ENCODE results near the gene SUSD1. TPM values are rescaled to one million over a fixed set of nuclear protein-coding genes. Genes with fewer than 3 reads are reported as not detected.

Gene SUSD1
- total and polyA plus RNA-seq, 2 of the 13 experiments (the other 11 are each of a cell fraction or from before 2014, with no cell fraction given): 25.9 to 32.3 TPM

DNA sequence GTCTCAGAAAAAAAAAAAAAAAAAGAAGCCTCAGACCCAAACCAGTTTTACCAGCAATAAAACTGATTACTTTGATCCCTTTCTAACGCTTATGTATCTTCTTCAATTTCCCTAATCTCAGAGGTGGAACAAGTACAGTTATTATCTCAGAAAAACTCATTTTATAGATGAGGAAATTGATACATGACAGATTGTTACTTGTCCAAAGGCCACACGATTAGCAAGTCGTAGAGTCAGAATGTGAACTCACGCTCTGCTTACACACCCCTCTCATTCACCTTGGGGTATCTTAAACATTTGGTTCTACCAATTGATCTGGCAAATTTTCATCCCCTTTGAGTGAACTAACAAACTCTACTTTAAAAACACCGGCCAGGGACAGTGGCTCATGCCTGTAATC, 110.2 kb downstream of the SUSD1 start (continued):
- TF ChIP-seq, protein P1, sequence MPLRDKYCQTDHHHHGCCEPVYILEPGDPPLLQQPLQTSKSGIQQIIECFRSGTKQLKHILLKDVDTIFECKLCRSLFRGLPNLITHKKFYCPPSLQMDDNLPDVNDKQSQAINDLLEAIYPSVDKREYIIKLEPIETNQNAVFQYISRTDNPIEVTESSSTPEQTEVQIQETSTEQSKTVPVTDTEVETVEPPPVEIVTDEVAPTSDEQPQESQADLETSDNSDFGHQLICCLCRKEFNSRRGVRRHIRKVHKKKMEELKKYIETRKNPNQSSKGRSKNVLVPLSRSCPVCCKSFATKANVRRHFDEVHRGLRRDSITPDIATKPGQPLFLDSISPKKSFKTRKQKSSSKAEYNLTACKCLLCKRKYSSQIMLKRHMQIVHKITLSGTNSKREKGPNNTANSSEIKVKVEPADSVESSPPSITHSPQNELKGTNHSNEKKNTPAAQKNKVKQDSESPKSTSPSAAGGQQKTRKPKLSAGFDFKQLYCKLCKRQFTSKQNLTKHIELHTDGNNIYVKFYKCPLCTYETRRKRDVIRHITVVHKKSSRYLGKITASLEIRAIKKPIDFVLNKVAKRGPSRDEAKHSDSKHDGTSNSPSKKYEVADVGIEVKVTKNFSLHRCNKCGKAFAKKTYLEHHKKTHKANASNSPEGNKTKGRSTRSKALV (CRISPR knock-in tag; IDR thresholded peaks at IDR 0.05): no peak
- no peak for TF ChIP-seq ZMYM2 (CRISPR knock-in tag; IDR thresholded peaks at IDR 0.05)
- no peak for TF ChIP-seq ZNF878 (CRISPR knock-in tag; IDR thresholded peaks at IDR 0.05)
- TF ChIP-seq, protein P2, sequence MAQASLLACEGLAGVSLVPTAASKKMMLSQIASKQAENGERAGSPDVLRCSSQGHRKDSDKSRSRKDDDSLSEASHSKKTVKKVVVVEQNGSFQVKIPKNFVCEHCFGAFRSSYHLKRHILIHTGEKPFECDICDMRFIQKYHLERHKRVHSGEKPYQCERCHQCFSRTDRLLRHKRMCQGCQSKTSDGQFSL (CRISPR knock-in tag; IDR thresholded peaks at IDR 0.05): no peak
- TF ChIP-seq ZNF547 (CRISPR knock-in tag; IDR thresholded peaks at IDR 0.05): no peak
- TF ChIP-seq, protein P3, sequence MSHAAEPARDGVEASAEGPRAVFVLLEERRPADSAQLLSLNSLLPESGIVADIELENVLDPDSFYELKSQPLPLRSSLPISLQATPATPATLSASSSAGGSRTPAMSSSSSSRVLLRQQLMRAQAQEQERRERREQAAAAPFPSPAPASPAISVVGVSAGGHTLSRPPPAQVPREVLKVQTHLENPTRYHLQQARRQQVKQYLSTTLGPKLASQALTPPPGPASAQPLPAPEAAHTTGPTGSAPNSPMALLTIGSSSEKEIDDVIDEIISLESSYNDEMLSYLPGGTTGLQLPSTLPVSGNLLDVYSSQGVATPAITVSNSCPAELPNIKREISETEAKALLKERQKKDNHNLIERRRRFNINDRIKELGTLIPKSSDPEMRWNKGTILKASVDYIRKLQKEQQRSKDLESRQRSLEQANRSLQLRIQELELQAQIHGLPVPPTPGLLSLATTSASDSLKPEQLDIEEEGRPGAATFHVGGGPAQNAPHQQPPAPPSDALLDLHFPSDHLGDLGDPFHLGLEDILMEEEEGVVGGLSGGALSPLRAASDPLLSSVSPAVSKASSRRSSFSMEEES (CRISPR knock-in tag; IDR thresholded peaks at IDR 0.05): no peak
- no peak for TF ChIP-seq SMAD9 (CRISPR knock-in tag; IDR thresholded peaks at IDR 0.05)
- TF ChIP-seq ZBTB1 (CRISPR knock-in tag; IDR thresholded peaks at IDR 0.05; ENCODE audit: borderline replicate concordance): no peak
- TF ChIP-seq GATAD1 (CRISPR knock-in tag; IDR thresholded peaks at IDR 0.05): no peak
- no peak for TF ChIP-seq ZNF850 (CRISPR knock-in tag; conservative IDR thresholded peaks at IDR 0.05)

DNA sequence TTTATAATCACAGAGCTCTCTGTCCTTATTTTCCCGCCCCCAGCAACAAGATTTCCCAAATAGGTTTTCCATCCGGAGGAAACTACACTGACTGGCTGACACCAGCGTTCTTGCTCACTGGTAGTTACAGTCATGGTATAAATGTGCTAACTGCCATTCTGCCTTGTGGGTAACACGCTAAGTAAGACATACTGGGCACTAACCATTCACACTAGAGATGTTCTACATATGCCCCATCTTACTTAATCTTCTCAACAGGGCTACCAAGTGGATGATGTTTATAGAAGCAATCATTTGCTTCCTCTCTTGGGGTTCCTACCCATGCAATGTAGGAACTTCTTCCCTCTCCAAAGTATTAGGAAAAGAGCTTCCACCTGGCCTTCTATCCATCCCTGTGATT, 111.5 kb downstream of the SUSD1 start:
- FAIRE-seq (no peak), DNase-seq (ENCODE audit: low spot score) (no peak), ATAC-seq (no peak)
- H3K27ac ChIP-seq (ENCODE audit: extremely low read length, insufficient read depth, low read length): no peak overlapping the region
- CTCF ChIA-PET (ENCODE audit: low intra/inter-chr PET ratio, low total read pairs): no interaction called here
- 98% methylated on average over 4 of the region's 4 CpGs for WGBS (ENCODE audit: low lambda C conversion rate)
- no TSS peak for BruUV-seq (replicated peaks)
- H4K20me1 ChIP-seq (ENCODE audit: insufficient read depth, low read length): no peaks in the 10 kb centered on the region
- H3K9ac ChIP-seq (ENCODE audit: insufficient read depth, low read depth, low read length): no peak overlapping the region
- H3K36me3 ChIP-seq (replicated peaks in 1 of 2; ENCODE audit: control insufficient read depth in 1 of 2, insufficient read depth in 2 of 2, low read length in 2 of 2): peaks cover 7 to 17% of the 10 kb centered on the region in 2 experiments; a peak in 3 of 5 replicates
- H3K4me2 ChIP-seq (ENCODE audit: low read depth, low read length): no peak overlapping the region
- no peak overlapping the region for H2AFZ ChIP-seq (ENCODE audit: low read length)
- in situ Hi-C loops (cut with HindIII; ENCODE audit: extremely low pct_ligation_motif_present, low pct_unique_long_range_greater_than_20kb): no loop called here
- no peaks in the 10 kb centered on the region for H3K79me2 ChIP-seq (ENCODE audit: insufficient read depth, low read length)
- peaks cover 21% of the 10 kb centered on the region for H3K4me1 ChIP-seq (ENCODE audit: insufficient read depth, low read length)
- POLR2A ChIA-PET: no interaction called here
- no peaks in the 10 kb centered on the region for H3K9me3 ChIP-seq (ENCODE audit: low read length)
- intact Hi-C loops (cut with micrococcal nuclease; ENCODE audit: unreplicated experiment): no loop called here
- H3K4me3 ChIP-seq (replicated peaks in 1 of 3; ENCODE audit: insufficient read depth in 1 of 3, low read depth in 2 of 3, low read length in 3 of 3): no peak overlapping the region
- no peaks in the 10 kb centered on the region for H3K27me3 ChIP-seq (ENCODE audit: control insufficient read depth in 1 of 2, insufficient read depth in 2 of 2, low read length in 2 of 2)
- TF ChIP-seq ZNF549 (CRISPR knock-in tag; IDR thresholded peaks at IDR 0.05) (no peak), FOXO1 (CRISPR knock-in tag; IDR thresholded peaks at IDR 0.05) (no peak), MYNN (CRISPR knock-in tag; IDR thresholded peaks at IDR 0.05; ENCODE audit: low read depth) (no peak), ATF1 (CRISPR knock-in tag; IDR thresholded peaks at IDR 0.05) (no peak), TCF7 (IDR thresholded peaks at IDR 0.05; ENCODE audit: low read depth) (no peak), ZC3H13 (CRISPR knock-in tag; IDR thresholded peaks at IDR 0.05) (no peak), CREB1 (IDR thresholded peaks at IDR 0.05) (no peak), CREB1 (CRISPR knock-in tag; IDR thresholded peaks at IDR 0.05) (no peak), CEBPG (CRISPR knock-in tag; IDR thresholded peaks at IDR 0.05) (no peak)
- TF ChIP-seq, protein P4, sequence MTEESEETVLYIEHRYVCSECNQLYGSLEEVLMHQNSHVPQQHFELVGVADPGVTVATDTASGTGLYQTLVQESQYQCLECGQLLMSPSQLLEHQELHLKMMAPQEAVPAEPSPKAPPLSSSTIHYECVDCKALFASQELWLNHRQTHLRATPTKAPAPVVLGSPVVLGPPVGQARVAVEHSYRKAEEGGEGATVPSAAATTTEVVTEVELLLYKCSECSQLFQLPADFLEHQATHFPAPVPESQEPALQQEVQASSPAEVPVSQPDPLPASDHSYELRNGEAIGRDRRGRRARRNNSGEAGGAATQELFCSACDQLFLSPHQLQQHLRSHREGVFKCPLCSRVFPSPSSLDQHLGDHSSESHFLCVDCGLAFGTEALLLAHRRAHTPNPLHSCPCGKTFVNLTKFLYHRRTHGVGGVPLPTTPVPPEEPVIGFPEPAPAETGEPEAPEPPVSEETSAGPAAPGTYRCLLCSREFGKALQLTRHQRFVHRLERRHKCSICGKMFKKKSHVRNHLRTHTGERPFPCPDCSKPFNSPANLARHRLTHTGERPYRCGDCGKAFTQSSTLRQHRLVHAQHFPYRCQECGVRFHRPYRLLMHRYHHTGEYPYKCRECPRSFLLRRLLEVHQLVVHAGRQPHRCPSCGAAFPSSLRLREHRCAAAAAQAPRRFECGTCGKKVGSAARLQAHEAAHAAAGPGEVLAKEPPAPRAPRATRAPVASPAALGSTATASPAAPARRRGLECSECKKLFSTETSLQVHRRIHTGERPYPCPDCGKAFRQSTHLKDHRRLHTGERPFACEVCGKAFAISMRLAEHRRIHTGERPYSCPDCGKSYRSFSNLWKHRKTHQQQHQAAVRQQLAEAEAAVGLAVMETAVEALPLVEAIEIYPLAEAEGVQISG (CRISPR knock-in tag; IDR thresholded peaks at IDR 0.05): no peak

All from HepG2 (cell line).